Measurements from ENCODE around the gene HABP4. TPM values are rescaled to one million over a fixed set of nuclear protein-coding genes. Genes with fewer than 3 reads are reported as not detected.

HABP4 gene
- total RNA-seq, 4 donors from 2014 or later: 18.4 to 24.1 (median 20.8) TPM

GRCh38 chr9:96436063-96436455, 13.9 kb upstream of the HABP4 start:
- DNase-seq: no peak
- intact Hi-C loops (cut with DNase I): no loop called here
- WGBS, 2 donors: 78 to 83% methylated on average over 2 of the region's 2 CpGs
- TF ChIP-seq, protein P1, sequence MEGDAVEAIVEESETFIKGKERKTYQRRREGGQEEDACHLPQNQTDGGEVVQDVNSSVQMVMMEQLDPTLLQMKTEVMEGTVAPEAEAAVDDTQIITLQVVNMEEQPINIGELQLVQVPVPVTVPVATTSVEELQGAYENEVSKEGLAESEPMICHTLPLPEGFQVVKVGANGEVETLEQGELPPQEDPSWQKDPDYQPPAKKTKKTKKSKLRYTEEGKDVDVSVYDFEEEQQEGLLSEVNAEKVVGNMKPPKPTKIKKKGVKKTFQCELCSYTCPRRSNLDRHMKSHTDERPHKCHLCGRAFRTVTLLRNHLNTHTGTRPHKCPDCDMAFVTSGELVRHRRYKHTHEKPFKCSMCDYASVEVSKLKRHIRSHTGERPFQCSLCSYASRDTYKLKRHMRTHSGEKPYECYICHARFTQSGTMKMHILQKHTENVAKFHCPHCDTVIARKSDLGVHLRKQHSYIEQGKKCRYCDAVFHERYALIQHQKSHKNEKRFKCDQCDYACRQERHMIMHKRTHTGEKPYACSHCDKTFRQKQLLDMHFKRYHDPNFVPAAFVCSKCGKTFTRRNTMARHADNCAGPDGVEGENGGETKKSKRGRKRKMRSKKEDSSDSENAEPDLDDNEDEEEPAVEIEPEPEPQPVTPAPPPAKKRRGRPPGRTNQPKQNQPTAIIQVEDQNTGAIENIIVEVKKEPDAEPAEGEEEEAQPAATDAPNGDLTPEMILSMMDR (IDR thresholded peaks at IDR 0.05): no peak
- no peak for TF ChIP-seq POLR2A (IDR thresholded peaks at IDR 0.05)
- H3K27me3 ChIP-seq: no peaks in the 10 kb centered on the region
- no peaks in the 10 kb centered on the region for H3K4me1 ChIP-seq
- no peak overlapping the region for H3K27ac ChIP-seq
- H3K36me3 ChIP-seq: no peaks in the 10 kb centered on the region
- no peaks in the 10 kb centered on the region for H3K9me3 ChIP-seq
- no peak overlapping the region for H3K4me3 ChIP-seq (replicated peaks in 1 of 3)

DNA sequence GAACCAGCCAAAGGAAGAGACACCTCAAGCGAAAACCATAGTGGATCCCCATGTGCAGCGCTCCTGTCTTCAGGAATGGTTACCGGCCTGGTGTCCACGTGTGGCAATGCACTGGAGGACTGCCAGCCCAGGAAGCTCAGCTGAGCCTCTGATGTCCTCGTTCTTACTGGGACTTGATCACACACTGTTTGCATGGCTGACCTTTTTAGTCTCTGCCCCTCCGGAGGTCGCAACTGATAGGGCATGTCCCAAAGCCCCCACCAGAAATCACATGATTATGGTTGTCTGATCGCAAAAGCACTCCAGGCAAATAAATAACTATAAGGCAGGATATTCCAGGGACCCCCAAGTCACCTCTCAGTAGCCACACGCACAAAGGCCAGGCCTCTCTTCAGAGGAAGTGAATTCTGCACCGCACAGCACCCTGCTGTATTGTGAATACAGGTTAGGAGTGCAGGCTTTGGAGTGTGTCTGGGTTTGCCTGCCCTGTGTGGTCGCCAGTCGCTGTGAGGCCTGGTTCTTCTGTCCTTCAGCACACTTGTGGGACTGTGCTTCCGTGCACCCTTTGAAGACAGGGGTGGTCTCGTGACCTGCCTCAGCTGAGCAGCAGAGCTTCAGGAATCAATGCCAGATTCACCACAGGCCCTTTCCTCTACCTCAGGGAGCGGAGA, 13.4 kb upstream of the HABP4 start:
- Histone ChIP-seq H3K27me3 (no peaks in the 10 kb centered on the region), H3K4me3 (replicated peaks in 1 of 3) (no peak overlapping the region), H3K9me3 (no peaks in the 10 kb centered on the region), H3K27ac (no peak overlapping the region), H3K4me1 (no peaks in the 10 kb centered on the region), H3K36me3 (no peaks in the 10 kb centered on the region)
- no peak for DNase-seq
- 83 to 86% methylated on average over 14 to 15 of the region's 15 CpGs for WGBS, 2 donors
- intact Hi-C loops (cut with DNase I): no loop called here
- TF ChIP-seq, protein P1 (IDR thresholded peaks at IDR 0.05): no peak
- no peak for TF ChIP-seq POLR2A (IDR thresholded peaks at IDR 0.05)

GRCh38 chr9:96437454-96437853, 12.5 kb upstream of the HABP4 start:
- DNase-seq: no peak
- Histone ChIP-seq H3K27ac (no peak overlapping the region), H3K4me3 (replicated peaks in 1 of 3) (no peak overlapping the region), H3K36me3 (no peaks in the 10 kb centered on the region), H3K27me3 (no peaks in the 10 kb centered on the region), H3K9me3 (no peaks in the 10 kb centered on the region), H3K4me1 (no peaks in the 10 kb centered on the region)
- WGBS, 2 donors: 98 to 99% methylated on average over 7 of the region's 7 CpGs
- intact Hi-C loops (cut with DNase I): no loop called here
- no peak for TF ChIP-seq POLR2A (IDR thresholded peaks at IDR 0.05)
- TF ChIP-seq, protein P1 (IDR thresholded peaks at IDR 0.05): no peak

DNA sequence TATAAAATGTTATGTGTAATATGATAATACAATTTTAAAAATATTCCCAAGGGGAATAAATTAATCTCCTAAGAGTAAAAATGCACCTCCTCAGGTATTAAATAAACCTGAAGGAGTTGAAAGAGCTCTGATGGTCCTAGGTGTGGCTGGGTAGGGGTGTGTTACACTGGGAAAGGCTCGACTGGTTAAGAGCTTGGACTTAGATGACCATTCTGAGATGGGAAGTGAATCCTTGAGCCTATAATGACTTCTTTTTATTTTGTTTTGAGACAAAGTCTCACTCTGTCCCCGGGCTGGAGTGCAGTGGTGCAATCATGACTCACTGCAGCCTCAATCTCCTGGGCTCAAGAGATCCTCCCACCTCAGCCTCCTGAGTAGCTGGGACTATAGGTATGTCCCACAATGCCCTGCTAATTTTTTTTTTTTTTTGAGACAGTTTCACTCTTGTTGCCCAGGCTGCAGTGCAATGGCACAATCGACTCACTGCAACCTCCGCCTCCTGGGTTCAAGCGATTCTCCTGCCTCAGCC, 9.2 kb upstream of the HABP4 start:
- Histone ChIP-seq H3K27ac (no peak overlapping the region), H3K4me1 (no peaks in the 10 kb centered on the region), H3K9me3 (no peaks in the 10 kb centered on the region), H3K27me3 (no peaks in the 10 kb centered on the region), H3K4me3 (replicated peaks in 1 of 3) (no peak overlapping the region), H3K36me3 (no peaks in the 10 kb centered on the region)
- WGBS, 2 donors: 91% methylated on average over 5 of the region's 5 CpGs
- intact Hi-C loops (cut with DNase I): loop anchor here (10.0 kb wide), 3 partner anchors 64 to 184 kb away; no protein-coding TSS in a partner anchor
- DNase-seq: no peak
- TF ChIP-seq, protein P1 (IDR thresholded peaks at IDR 0.05): no peak
- no peak for TF ChIP-seq POLR2A (IDR thresholded peaks at IDR 0.05)

GRCh38 chr9:96441798-96442445, 8.0 kb upstream of the HABP4 start:
- TF ChIP-seq, protein P1 (IDR thresholded peaks at IDR 0.05): peak in 3 of 6 experiments; percentile 25 to 35 (median 29)
- no peak for TF ChIP-seq POLR2A (IDR thresholded peaks at IDR 0.05)
- H3K27me3 ChIP-seq: no peaks in the 10 kb centered on the region
- DNase-seq: no peak
- no peak overlapping the region for H3K4me3 ChIP-seq (replicated peaks in 1 of 3)
- no peak overlapping the region for H3K27ac ChIP-seq
- H3K36me3 ChIP-seq: no peaks in the 10 kb centered on the region
- H3K9me3 ChIP-seq: no peaks in the 10 kb centered on the region
- 83 to 87% methylated on average over 5 of the region's 5 CpGs for WGBS, 2 donors
- H3K4me1 ChIP-seq: no peaks in the 10 kb centered on the region
- intact Hi-C loops (cut with DNase I): loop anchor here (10.0 kb wide), 3 partner anchors 63 to 183 kb away; no protein-coding TSS in a partner anchor
